Activated T-helper 1 cell treated with anti-CD3 and anti-CD28 coated beads, Interleukin-12 subunit alpha, Interleukin-12 subunit beta, Interleukin-2, Interleukin-4 antibody, amounts not matched to agents 30 ng/mL and 10 ng/mL and 1 ng/mL, durations not matched to agents 14 hours and 24 hours and 36 hours (primary cell): ENCODE measurements around the gene PSMA1. TPM values are rescaled to one million over a fixed set of nuclear protein-coding genes. Genes with fewer than 3 reads are reported as not detected.
"Not testable (repeated sequence)": the region's sequence is repeated elsewhere in the genome, so short reads cannot be mapped to it uniquely, and the experiment has no call there.

ENCODE experiments used
- DNase-seq: peaks from one replicate; pipeline ENCODE4 v3.0.0; 2021; ENCODE audit warnings: low spot score
- H3K27ac Mint-ChIP-seq: one replicate; pipeline ENCODE4 v1.8.0; 2021; ENCODE audit warnings: mild to moderate bottlenecking, mixed read lengths
- H3K27me3 Mint-ChIP-seq: one replicate; pipeline ENCODE4 v1.8.0; 2022; ENCODE audit warnings: mild to moderate bottlenecking, moderate library complexity, mixed read lengths; ENCODE audit not compliant: insufficient read depth
- H3K36me3 Mint-ChIP-seq: one replicate; pipeline ENCODE4 v1.8.0; 2021; ENCODE audit warnings: low read depth, mixed read lengths
- H3K4me1 Mint-ChIP-seq: one replicate; pipeline ENCODE4 v1.8.0; 2021; ENCODE audit warnings: low read depth, mixed read lengths
- H3K4me3 Mint-ChIP-seq: one replicate; pipeline ENCODE4 v1.8.0; 2021; ENCODE audit warnings: mild to moderate bottlenecking, moderate library complexity, mixed read lengths
- H3K9me3 Mint-ChIP-seq: one replicate; pipeline ENCODE4 v1.8.0; 2021; ENCODE audit warnings: mixed read lengths
- intact Hi-C: fragments of 100-400 bp; cut with micrococcal nuclease; formaldehyde crosslinking; loops from one replicate; pipeline ENCODE4 v1.15.1; 2024
- total RNA-seq: library from RNA; stranded (reverse); gene quantifications from 2 replicates; pipeline ENCODE4 v1.2.3, GENCODE V29; 2022

PSMA1 gene
- 313 and 340 TPM in 2 replicates for total RNA-seq

GRCh38 chr11:14519917-14520746 lies at the start of gene PSMA1:
PSMA1 (minus strand) TSS chr11:14520386; CDS start chr11:14520299, 87 bp downstream.
- peak; percentile 92 for DNase-seq
- no peaks in the 10 kb centered on the region for H3K27me3 Mint-ChIP-seq
- peak within 1 kb of the TSS; percentile 94 for H3K4me3 Mint-ChIP-seq
- intact Hi-C loops, result loop anchor here (1.0 to 10.0 kb wide), 10 partner anchors 17 to 851 kb away; partner anchors contain the start of genes COPB1 and FAR1
- H3K4me1 Mint-ChIP-seq, result peaks cover 33% of the 10 kb centered on the region
- H3K9me3 Mint-ChIP-seq, result no peaks in the 10 kb centered on the region
- H3K36me3 Mint-ChIP-seq, result peaks cover 28% of the 10 kb centered on the region
- H3K27ac Mint-ChIP-seq, result peak within 1 kb of the TSS; percentile 94

- intact Hi-C loops, H3K27me3 Mint-ChIP-seq, H3K4me3 Mint-ChIP-seq: not testable (repeated sequence)
- Mint-ChIP-seq H3K27ac (peak overlapping the region; percentile 11), H3K36me3 (peaks cover 71% of the 10 kb centered on the region), H3K4me1 (peaks cover 75% of the 10 kb centered on the region), H3K9me3 (peaks cover 49% of the 10 kb centered on the region)
- peak; percentile 22 for DNase-seq
These were observed 49.3 kb upstream of the PSMA1 start for GRCh38 chr11:14569516-14569915.

- intact Hi-C loops, result no loop called here
- no peak overlapping the region for H3K4me3 Mint-ChIP-seq
- no peaks in the 10 kb centered on the region for H3K27me3 Mint-ChIP-seq
- peaks cover 73% of the 10 kb centered on the region for H3K4me1 Mint-ChIP-seq
- DNase-seq, result no peak
- peaks cover 57% of the 10 kb centered on the region for H3K36me3 Mint-ChIP-seq
- peaks cover 28% of the 10 kb centered on the region for H3K9me3 Mint-ChIP-seq
- H3K27ac Mint-ChIP-seq, result no peak overlapping the region
These were observed 47.0 kb upstream of the PSMA1 start for GRCh38 chr11:14567064-14567651.

- intact Hi-C loops, result no loop called here
- H3K4me1 Mint-ChIP-seq, result peaks cover 73% of the 10 kb centered on the region
- peaks cover 57% of the 10 kb centered on the region for H3K36me3 Mint-ChIP-seq
- peaks cover 22% of the 10 kb centered on the region for H3K9me3 Mint-ChIP-seq
- no peak overlapping the region for H3K4me3 Mint-ChIP-seq
- DNase-seq, result no peak
- no peaks in the 10 kb centered on the region for H3K27me3 Mint-ChIP-seq
- H3K27ac Mint-ChIP-seq, result no peak overlapping the region
These were observed 46.3 kb upstream of the PSMA1 start for GRCh38 chr11:14566331-14567063.

GRCh38 chr11:14565845-14566244 lies 45.7 kb upstream of the PSMA1 start:
- intact Hi-C loops, result no loop called here
- peaks cover 18% of the 10 kb centered on the region for H3K9me3 Mint-ChIP-seq
- H3K36me3 Mint-ChIP-seq, result peaks cover 56% of the 10 kb centered on the region
- no peak overlapping the region for H3K4me3 Mint-ChIP-seq
- no peak overlapping the region for H3K27ac Mint-ChIP-seq
- DNase-seq, result no peak
- no peaks in the 10 kb centered on the region for H3K27me3 Mint-ChIP-seq
- H3K4me1 Mint-ChIP-seq, result peaks cover 77% of the 10 kb centered on the region

GRCh38 chr11:14555818-14556217 lies 35.6 kb upstream of the PSMA1 start:
- peaks cover 70% of the 10 kb centered on the region for H3K4me1 Mint-ChIP-seq
- H3K36me3 Mint-ChIP-seq, result peaks cover 53% of the 10 kb centered on the region
- intact Hi-C loops, result loop anchor here (1.0 kb wide), 1 partner anchor 10 kb away; no protein-coding TSS in a partner anchor
- no peak for DNase-seq
- no peaks in the 10 kb centered on the region for H3K27me3 Mint-ChIP-seq
- peaks cover 8% of the 10 kb centered on the region for H3K9me3 Mint-ChIP-seq
- peak overlapping the region; percentile 92 for H3K27ac Mint-ChIP-seq
- H3K4me3 Mint-ChIP-seq, result peak overlapping the region; percentile 43

- peak; percentile 29 for DNase-seq
- Mint-ChIP-seq H3K4me3 (peak overlapping the region; percentile 38), H3K9me3 (peaks cover 8% of the 10 kb centered on the region), H3K27me3 (no peaks in the 10 kb centered on the region), H3K36me3 (peaks cover 52% of the 10 kb centered on the region), H3K4me1 (peaks cover 64% of the 10 kb centered on the region), H3K27ac (peak overlapping the region; percentile 85)
- intact Hi-C loops, result loop anchor here (1.0 kb wide), 1 partner anchor 9 kb away; no protein-coding TSS in a partner anchor
These were observed 34.8 kb upstream of the PSMA1 start for GRCh38 chr11:14554959-14555358.

- Mint-ChIP-seq H3K27me3 (no peaks in the 10 kb centered on the region), H3K9me3 (no peaks in the 10 kb centered on the region), H3K36me3 (peaks cover 46% of the 10 kb centered on the region), H3K4me3 (no peak overlapping the region), H3K27ac (no peak overlapping the region), H3K4me1 (peaks cover 59% of the 10 kb centered on the region)
- intact Hi-C loops, result no loop called here
- DNase-seq, result no peak
These were observed 31.9 kb upstream of the PSMA1 start for GRCh38 chr11:14552089-14552488.

- Mint-ChIP-seq H3K27me3 (no peaks in the 10 kb centered on the region), H3K36me3 (peaks cover 43% of the 10 kb centered on the region), H3K27ac (no peak overlapping the region), H3K4me3 (no peak overlapping the region), H3K4me1 (peaks cover 59% of the 10 kb centered on the region), H3K9me3 (no peaks in the 10 kb centered on the region)
- DNase-seq, result no peak
- intact Hi-C loops, result no loop called here
These were observed 31.2 kb upstream of the PSMA1 start for GRCh38 chr11:14551380-14551779.

GRCh38 chr11:14549891-14550290 lies 29.7 kb upstream of the PSMA1 start:
- no peak for DNase-seq
- peaks cover 3% of the 10 kb centered on the region for H3K9me3 Mint-ChIP-seq
- H3K36me3 Mint-ChIP-seq, result peaks cover 48% of the 10 kb centered on the region
- intact Hi-C loops, result no loop called here
- H3K27ac Mint-ChIP-seq, result no peak overlapping the region
- H3K4me1 Mint-ChIP-seq, result peaks cover 59% of the 10 kb centered on the region
- no peak overlapping the region for H3K4me3 Mint-ChIP-seq
- H3K27me3 Mint-ChIP-seq, result no peaks in the 10 kb centered on the region

GRCh38 chr11:14547440-14547839 lies 27.3 kb upstream of the PSMA1 start:
- Mint-ChIP-seq H3K36me3 (peaks cover 40% of the 10 kb centered on the region), H3K27ac (peak overlapping the region; percentile 29)

GRCh38 chr11:14546672-14547071 lies 26.5 kb upstream of the PSMA1 start:
- H3K27ac Mint-ChIP-seq, result peak overlapping the region; percentile 64
- peaks cover 37% of the 10 kb centered on the region for H3K36me3 Mint-ChIP-seq
- DNase-seq, result no peak
- intact Hi-C loops, result loop anchor here (1.0 kb wide), 2 partner anchors 9 kb away; no protein-coding TSS in a partner anchor
- H3K4me3 Mint-ChIP-seq, result no peak overlapping the region
- H3K9me3 Mint-ChIP-seq, result peaks cover 3% of the 10 kb centered on the region
- peaks cover 55% of the 10 kb centered on the region for H3K4me1 Mint-ChIP-seq
- no peaks in the 10 kb centered on the region for H3K27me3 Mint-ChIP-seq

More at GRCh38 chr11:14547440-14547839, 27.3 kb upstream of the PSMA1 start:
- DNase-seq, result no peak
- H3K4me1 Mint-ChIP-seq, result peaks cover 56% of the 10 kb centered on the region
- no peak overlapping the region for H3K4me3 Mint-ChIP-seq
- H3K9me3 Mint-ChIP-seq, result peaks cover 3% of the 10 kb centered on the region
- intact Hi-C loops, result no loop called here
- H3K27me3 Mint-ChIP-seq, result no peaks in the 10 kb centered on the region
